Measurements from ENCODE around the gene PRKCSH. TPM values are rescaled to one million over a fixed set of nuclear protein-coding genes. Genes with fewer than 3 reads are reported as not detected.

PRKCSH gene
- total RNA-seq (2022; extraction: Qiagen RNA extraction; ENCODE audit: low read depth): 246 to 281 TPM (median 260 TPM) in 5 replicates

DNA sequence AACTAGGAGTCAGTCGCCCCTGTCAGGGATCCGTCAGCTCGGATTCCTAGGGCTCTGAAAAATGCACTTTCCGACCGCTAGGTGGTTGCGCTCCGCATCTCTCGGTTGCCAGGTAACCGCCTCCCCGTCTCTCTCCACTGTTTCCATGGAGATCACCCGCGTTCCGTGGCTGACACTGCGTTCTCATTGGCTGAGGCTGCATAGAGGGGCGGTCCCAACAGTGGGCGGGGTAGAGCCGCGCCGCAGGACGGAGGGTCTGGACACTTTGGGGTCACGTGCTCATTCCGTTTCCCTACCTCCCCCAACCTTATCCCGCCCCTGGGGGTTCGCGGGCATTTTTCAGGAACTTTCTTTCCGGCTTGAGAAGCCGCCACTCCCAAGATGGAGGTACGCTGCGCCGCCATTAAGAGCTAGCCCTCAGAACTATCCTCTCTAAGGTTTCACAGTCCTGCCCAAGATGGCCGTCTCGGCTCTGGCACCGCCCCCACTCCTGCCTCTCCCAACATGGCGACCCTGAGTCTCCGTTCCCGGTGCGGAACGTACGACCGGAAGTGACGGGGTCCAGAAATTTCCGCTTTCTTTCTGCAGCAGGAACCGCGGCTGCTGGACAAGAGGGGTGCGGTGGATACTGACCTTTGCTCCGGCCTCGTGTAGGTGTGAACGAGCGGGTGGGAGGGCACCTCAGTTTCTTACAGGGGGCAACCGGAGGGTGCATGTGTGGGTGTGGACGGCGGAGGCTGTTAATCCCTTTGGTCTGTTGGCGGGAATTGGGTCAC, at the start of gene PRKCSH, which contains the start of gene ODAD3:
PRKCSH (plus strand) TSS at position 579 of the 776 bp plus-strand sequence. CDS start 483 bp downstream, outside the sequence.
ODAD3 (minus strand) TSS at position 65 of the 776 bp plus-strand sequence. CDS start 105 bp downstream, outside the sequence.

DNA sequence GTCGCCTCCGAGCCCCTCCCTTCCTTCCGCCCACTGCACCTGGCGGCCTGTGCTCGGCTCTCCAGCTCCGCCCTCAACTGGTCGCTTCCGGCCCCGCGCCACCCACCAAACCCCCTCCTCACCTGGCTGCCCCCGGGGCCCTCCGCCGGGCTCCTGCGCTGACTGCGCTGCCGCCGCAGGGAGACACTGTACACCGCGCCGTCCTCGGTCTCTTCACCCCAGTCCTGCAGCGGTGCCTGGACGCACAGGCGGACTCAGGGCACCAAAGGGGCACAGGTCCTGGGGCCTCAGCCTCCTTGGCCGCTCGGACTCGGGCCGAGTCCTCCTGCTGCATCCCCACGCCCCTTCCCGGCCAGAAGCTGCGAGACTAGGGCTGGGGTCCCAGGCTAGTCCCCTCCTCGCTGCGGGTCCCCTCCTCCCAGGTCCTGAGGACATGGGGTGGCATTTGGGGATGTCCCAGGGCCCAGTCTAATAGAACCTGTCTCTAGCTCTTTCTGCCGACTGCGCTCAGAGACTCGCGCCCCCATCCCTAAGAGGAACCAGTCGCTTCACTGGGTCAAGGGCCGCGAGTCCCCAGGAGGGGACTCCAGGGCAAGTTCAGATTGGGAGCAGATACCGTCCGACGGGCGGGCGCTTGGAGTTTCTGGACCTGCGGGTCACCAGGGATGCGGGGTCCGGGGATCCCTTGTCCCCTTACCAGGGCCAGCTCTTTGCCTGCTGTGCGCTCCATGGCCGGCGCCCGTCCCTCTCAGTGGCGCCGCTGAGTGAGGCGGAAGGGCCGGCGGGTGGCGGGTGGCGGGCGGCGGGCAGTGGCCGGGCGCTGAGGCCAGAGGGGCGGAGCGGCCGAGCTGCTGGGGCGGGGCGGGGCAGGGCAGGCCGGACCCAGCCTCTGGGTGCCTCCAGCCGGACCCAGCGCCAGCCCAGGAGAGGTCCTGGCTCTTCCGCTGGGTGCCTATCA, 16.6 kb upstream of the PRKCSH start, which contains the start of gene RGL3:
RGL3 (minus strand) TSS at position 766 of the 958 bp plus-strand sequence; CDS start at position 730, 36 bp downstream.

DNA sequence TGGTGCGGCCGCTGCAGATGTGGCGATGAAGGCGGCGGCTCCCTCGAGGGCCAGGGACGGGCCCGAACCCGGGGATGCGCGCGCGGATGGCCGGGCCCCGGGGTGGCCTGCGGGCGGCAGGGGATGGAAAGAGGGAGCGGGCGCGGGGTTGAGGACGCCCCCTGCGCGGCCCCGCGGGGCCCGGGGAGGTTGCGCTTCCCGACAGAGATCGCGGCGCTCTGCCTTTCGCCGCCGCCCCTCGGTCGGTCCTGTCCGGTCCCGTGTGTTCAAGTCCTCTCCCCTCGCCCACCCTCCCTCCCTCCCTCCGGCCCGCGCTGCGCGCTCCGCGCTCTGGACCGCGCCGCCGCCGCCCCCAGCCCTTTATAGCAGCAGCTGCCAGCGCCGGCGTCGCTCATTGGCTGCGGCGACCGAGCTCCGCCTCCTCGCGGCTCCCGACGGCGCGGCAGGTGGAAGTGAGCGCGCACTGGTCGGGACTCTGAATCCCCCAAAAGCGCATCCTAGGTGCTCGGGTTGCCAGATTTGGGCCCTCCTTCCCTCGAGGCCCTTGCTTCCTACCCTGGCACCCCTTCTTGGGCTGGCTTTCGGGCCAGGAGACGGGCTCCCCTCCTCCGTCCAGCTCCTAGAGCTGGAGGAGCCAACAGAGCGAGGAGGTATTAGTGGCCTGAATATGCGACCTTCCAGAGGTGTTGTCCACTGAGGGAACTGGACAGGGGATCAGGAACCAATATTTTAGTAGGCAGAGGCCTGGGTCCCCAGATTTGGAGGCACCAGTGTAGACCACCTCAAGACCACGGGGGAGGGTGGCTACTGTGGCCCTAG, 45.5 kb downstream of the PRKCSH start, which contains the start of gene ELAVL3:
ELAVL3 (minus strand) TSS at position 332 of the 819 bp plus-strand sequence. CDS start 438 bp downstream, outside the sequence.

Other genes with a start within 250 kb of the PRKCSH start
- gene KANK2, start 238.1 kb upstream of the PRKCSH start, total RNA-seq (2022; extraction: Qiagen RNA extraction; ENCODE audit: low read depth): 29.5 to 36.9 TPM (median 31.6 TPM) in 5 replicates
- not detected in 5 replicates for gene ANGPTL8, start 196.0 kb upstream of the PRKCSH start, total RNA-seq (2022; extraction: Qiagen RNA extraction; ENCODE audit: low read depth)
- gene DOCK6, start 173.1 kb upstream of the PRKCSH start, total RNA-seq (2022; extraction: Qiagen RNA extraction; ENCODE audit: low read depth): 8.1 to 9.7 TPM (median 8.8 TPM) in 5 replicates
- gene TSPAN16, start 139.5 kb upstream of the PRKCSH start, total RNA-seq (2022; extraction: Qiagen RNA extraction; ENCODE audit: low read depth): not detected in 5 replicates
- 2.5 to 3.9 TPM (median 3.0 TPM) in 5 replicates for gene RAB3D, start 96.0 kb upstream of the PRKCSH start, total RNA-seq (2022; extraction: Qiagen RNA extraction; ENCODE audit: low read depth)
- 98.1 to 128 TPM (median 106 TPM) in 5 replicates for gene TMEM205, start 89.4 kb upstream of the PRKCSH start, total RNA-seq (2022; extraction: Qiagen RNA extraction; ENCODE audit: low read depth)
- gene CCDC159, start 89.1 kb upstream of the PRKCSH start, total RNA-seq (2022; extraction: Qiagen RNA extraction; ENCODE audit: low read depth): 4.4 to 7.7 TPM (median 5.0 TPM) in 5 replicates
- 8.3 to 11.2 TPM (median 10.5 TPM) in 5 replicates for gene PLPPR2, start 80.2 kb upstream of the PRKCSH start, total RNA-seq (2022; extraction: Qiagen RNA extraction; ENCODE audit: low read depth)
- gene SWSAP1, start 61.0 kb upstream of the PRKCSH start, total RNA-seq (2022; extraction: Qiagen RNA extraction; ENCODE audit: low read depth): 1.7 to 2.7 TPM (median 2.3 TPM) in 5 replicates
- gene EPOR, start 51.3 kb upstream of the PRKCSH start, total RNA-seq (2022; extraction: Qiagen RNA extraction; ENCODE audit: low read depth): 3.7 to 5.8 TPM (median 4.7 TPM) in 5 replicates
- gene RGL3, start 16.3 kb upstream of the PRKCSH start, total RNA-seq (2022; extraction: Qiagen RNA extraction; ENCODE audit: low read depth): 0.67 to 2.7 TPM (median 2.0 TPM) in 5 replicates
- 0.80 to 1.7 TPM (median 1.1 TPM) in 5 replicates for gene ODAD3, start 514 bp upstream of the PRKCSH start, total RNA-seq (2022; extraction: Qiagen RNA extraction; ENCODE audit: low read depth)
- gene ELAVL3, start 45.4 kb downstream of the PRKCSH start, total RNA-seq (2022; extraction: Qiagen RNA extraction; ENCODE audit: low read depth): 0.02 to 0.12 TPM (median 0.06 TPM) in 4 of 5 replicates, not detected in the other
- gene ZNF653, start 70.2 kb downstream of the PRKCSH start, total RNA-seq (2022; extraction: Qiagen RNA extraction; ENCODE audit: low read depth): 4.3 to 5.4 TPM (median 4.7 TPM) in 5 replicates
- gene ECSIT, start 93.5 kb downstream of the PRKCSH start, total RNA-seq (2022; extraction: Qiagen RNA extraction; ENCODE audit: low read depth): 30.1 to 36.2 TPM (median 32.5 TPM) in 5 replicates
- gene CNN1, start 103.2 kb downstream of the PRKCSH start, total RNA-seq (2022; extraction: Qiagen RNA extraction; ENCODE audit: low read depth): 0.28 to 0.56 TPM (median 0.44 TPM) in 5 replicates
- gene ELOF1, start 123.6 kb downstream of the PRKCSH start, total RNA-seq (2022; extraction: Qiagen RNA extraction; ENCODE audit: low read depth): 89.9 to 117 TPM (median 98.9 TPM) in 5 replicates
- gene ACP5, start 142.0 kb downstream of the PRKCSH start, total RNA-seq (2022; extraction: Qiagen RNA extraction; ENCODE audit: low read depth): 0.16 to 0.66 TPM (median 0.17 TPM) in 3 of 5 replicates, not detected in the others
- 2.9 to 4.8 TPM (median 4.1 TPM) in 5 replicates for gene ZNF627, start 161.8 kb downstream of the PRKCSH start, total RNA-seq (2022; extraction: Qiagen RNA extraction; ENCODE audit: low read depth)

Measured in A549 treated with DMSO at 1 μM for 4 hours (cell line).